ENCODE measurements around the gene CCNB1. TPM values are rescaled to one million over a fixed set of nuclear protein-coding genes. Genes with fewer than 3 reads are reported as not detected.

CCNB1 gene
- 7.2 and 10.8 TPM in 2 replicates for total RNA-seq

DNA sequence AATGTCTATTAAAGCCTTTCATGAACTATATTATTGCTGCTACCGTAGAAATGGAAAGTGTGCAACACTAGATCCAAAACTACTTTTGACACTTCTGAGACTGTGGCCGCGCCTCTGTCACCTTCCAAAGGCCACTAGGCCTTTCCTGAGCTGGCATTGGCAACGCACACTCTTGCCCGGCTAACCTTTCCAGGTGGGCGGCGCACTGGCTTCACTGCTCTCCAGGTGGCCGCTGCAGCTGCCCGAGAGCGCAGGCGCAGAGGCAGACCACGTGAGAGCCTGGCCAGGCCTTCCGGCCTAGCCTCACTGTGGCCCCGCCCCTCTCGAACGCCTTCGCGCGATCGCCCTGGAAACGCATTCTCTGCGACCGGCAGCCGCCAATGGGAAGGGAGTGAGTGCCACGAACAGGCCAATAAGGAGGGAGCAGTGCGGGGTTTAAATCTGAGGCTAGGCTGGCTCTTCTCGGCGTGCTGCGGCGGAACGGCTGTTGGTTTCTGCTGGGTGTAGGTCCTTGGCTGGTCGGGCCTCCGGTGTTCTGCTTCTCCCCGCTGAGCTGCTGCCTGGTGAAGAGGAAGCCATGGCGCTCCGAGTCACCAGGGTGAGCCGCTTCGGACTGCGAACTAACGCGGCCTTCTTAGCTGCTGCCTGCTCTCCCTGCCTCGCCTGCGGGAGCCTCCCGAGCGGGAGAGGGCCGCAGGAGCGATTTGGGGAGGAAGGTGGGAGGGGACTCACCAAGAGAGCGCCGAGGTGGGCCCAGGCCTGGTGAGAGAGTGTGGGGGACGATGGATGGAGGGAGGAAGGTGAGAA lies at the start of gene CCNB1:
Gene CCNB1, plus strand, starts transcription at position 465 of the 807 bp plus-strand sequence. Its CDS starts 113 bp downstream, at position 578.

DNA sequence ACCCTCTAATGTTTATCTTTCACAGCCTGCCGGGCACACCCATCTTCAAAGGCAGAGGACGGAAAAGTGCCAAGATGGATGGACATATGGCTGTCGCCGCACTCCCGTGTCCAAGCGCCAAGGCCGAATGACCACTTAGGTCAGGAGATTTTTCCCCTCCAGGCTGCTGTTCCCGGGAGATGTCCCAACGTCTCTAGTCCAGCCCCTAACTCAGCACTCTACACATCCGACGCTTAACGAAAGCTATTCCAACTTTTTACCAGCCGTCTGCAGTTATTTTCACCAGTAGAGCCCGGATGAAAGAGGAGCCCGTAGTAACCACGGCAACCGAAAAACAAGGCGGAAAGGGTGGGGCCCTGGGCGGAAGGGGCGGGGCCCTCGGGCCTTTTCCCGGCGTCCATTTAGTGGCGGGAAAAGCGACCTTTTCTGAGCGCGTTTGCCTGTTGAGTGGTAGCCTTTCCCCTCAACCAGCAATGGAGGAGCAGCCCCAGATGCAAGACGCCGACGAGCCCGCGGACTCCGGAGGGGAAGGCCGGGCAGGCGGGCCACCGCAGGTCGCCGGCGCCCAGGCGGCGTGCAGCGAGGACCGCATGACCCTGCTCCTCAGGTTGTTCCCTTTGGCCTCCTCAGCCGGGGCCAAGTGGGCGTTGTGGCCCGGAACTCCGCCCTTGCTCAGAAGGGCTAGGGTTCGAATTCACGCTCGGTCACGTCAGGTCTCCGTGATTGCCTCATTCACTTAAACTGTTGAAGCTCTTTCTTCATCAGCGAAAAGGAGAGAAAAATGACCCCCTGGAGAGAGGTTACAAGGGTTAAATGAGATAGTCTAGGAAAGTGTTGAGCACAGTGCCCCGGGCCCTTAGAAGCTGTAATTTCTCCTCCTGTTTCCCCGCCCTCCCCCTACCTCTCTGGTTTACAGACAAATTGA lies 22.5 kb downstream of the CCNB1 start, which contains the start of gene CENPH:
Gene CENPH, plus strand, starts transcription at position 422 of the 925 bp plus-strand sequence. Its CDS starts 52 bp downstream, at position 474.

Other genes starting within 250 kb of the CCNB1 start
- 62.0 and 90.9 TPM in 2 replicates for gene SLC30A5, start 73.1 kb upstream of the CCNB1 start, total RNA-seq
- gene CENPH, start 22.4 kb downstream of the CCNB1 start, total RNA-seq, result 2.9 and 6.2 TPM in 2 replicates
- gene CDK7, start 67.7 kb downstream of the CCNB1 start, total RNA-seq, result 46.8 and 61.9 TPM in 2 replicates
- gene CCDC125, start 165.7 kb downstream of the CCNB1 start, total RNA-seq, result 5.8 and 11.3 TPM in 2 replicates
- 42.7 and 80.4 TPM in 2 replicates for gene AK6, start 202.4 kb downstream of the CCNB1 start, total RNA-seq
- gene TAF9, start 202.4 kb downstream of the CCNB1 start, total RNA-seq, result 102 and 108 TPM in 2 replicates
- 24.8 and 29.7 TPM in 2 replicates for gene RAD17, start 202.7 kb downstream of the CCNB1 start, total RNA-seq
- gene MARVELD2, start 248.0 kb downstream of the CCNB1 start, total RNA-seq, result 42.0 and 53.6 TPM in 2 replicates

Measured in nasal cavity respiratory epithelium epithelial cell of viscerocranial mucosa (primary cell).